ENCODE results near the gene JAK1. TPM values are rescaled to one million over a fixed set of nuclear protein-coding genes. Genes with fewer than 3 reads are reported as not detected.

The JAK1 gene
- polyA plus RNA-seq, 1 donor from 2014 or later, result 26.8 TPM

GRCh38 chr1:64986903-64987871 lies 20.8 kb upstream of the JAK1 start:
- Histone ChIP-seq H3K9ac (ENCODE audit: low read length) (no peak overlapping the region), H3K27ac (ENCODE audit: low read length) (no peak overlapping the region), H3K79me2 (replicated peaks; ENCODE audit: insufficient read depth, low read length) (no peaks in the 10 kb centered on the region), H2AFZ (ENCODE audit: low read depth, low read length) (no peak overlapping the region), H3K27me3 (ENCODE audit: insufficient read depth, low read depth, low read length) (no peaks in the 10 kb centered on the region), H4K20me1 (ENCODE audit: insufficient read depth) (no peaks in the 10 kb centered on the region), H3F3A (ENCODE audit: insufficient read depth, low read length, poor library complexity, severe bottlenecking) (no peaks in the 10 kb centered on the region), H3K36me3 (ENCODE audit: insufficient read depth, low read length) (no peaks in the 10 kb centered on the region), H3K9me2 (ENCODE audit: insufficient read depth, low read length) (no peaks in the 10 kb centered on the region), H3K9me3 (ENCODE audit: low read length) (no peaks in the 10 kb centered on the region), H3K4me2 (ENCODE audit: low read length) (no peak overlapping the region), H3K4me3 (ENCODE audit: low read length) (no peak overlapping the region)
- TF ChIP-seq SMC3 (conservative IDR thresholded peaks at IDR 0.05; ENCODE audit: poor library complexity) (no peak), EZH2 (IDR thresholded peaks at IDR 0.05; ENCODE audit: borderline replicate concordance, insufficient read depth, low read length, poor library complexity, severe bottlenecking) (no peak), RAD21 (conservative IDR thresholded peaks at IDR 0.05) (no peak), TAF1 (IDR thresholded peaks at IDR 0.05; ENCODE audit: low read depth) (no peak), REST (IDR thresholded peaks at IDR 0.05; ENCODE audit: borderline replicate concordance) (no peak), EP300 (conservative IDR thresholded peaks at IDR 0.05; ENCODE audit: poor library complexity, severe bottlenecking) (no peak), POLR2AphosphoS5 (IDR thresholded peaks at IDR 0.05) (no peak), MXI1 (conservative IDR thresholded peaks at IDR 0.05; ENCODE audit: poor library complexity, severe bottlenecking) (no peak), CTCF (IDR thresholded peaks at IDR 0.05; ENCODE audit: poor library complexity, severe bottlenecking) (no peak)

- no peaks in the 10 kb centered on the region for H3K9me3 ChIP-seq (ENCODE audit: low read length)
- H3K4me3 ChIP-seq (ENCODE audit: low read length), result no peak overlapping the region
- H3K9me2 ChIP-seq (ENCODE audit: insufficient read depth, low read length), result no peaks in the 10 kb centered on the region
- no peak overlapping the region for H3K27ac ChIP-seq (ENCODE audit: low read length)
- no peak for TF ChIP-seq TAF1 (IDR thresholded peaks at IDR 0.05; ENCODE audit: low read depth)
- no peak for TF ChIP-seq EZH2 (IDR thresholded peaks at IDR 0.05; ENCODE audit: borderline replicate concordance, insufficient read depth, low read length, poor library complexity, severe bottlenecking)
- TF ChIP-seq MXI1 (conservative IDR thresholded peaks at IDR 0.05; ENCODE audit: poor library complexity, severe bottlenecking), result no peak
- no peak for TF ChIP-seq CTCF (IDR thresholded peaks at IDR 0.05; ENCODE audit: poor library complexity, severe bottlenecking)
- no peak overlapping the region for H3K4me2 ChIP-seq (ENCODE audit: low read length)
- no peak overlapping the region for H3K9ac ChIP-seq (ENCODE audit: low read length)
- H3K36me3 ChIP-seq (ENCODE audit: insufficient read depth, low read length), result no peaks in the 10 kb centered on the region
- no peaks in the 10 kb centered on the region for H3F3A ChIP-seq (ENCODE audit: insufficient read depth, low read length, poor library complexity, severe bottlenecking)
- H2AFZ ChIP-seq (ENCODE audit: low read depth, low read length), result no peak overlapping the region
- no peaks in the 10 kb centered on the region for H3K27me3 ChIP-seq (ENCODE audit: insufficient read depth, low read depth, low read length)
- no peaks in the 10 kb centered on the region for H3K79me2 ChIP-seq (replicated peaks; ENCODE audit: insufficient read depth, low read length)
- no peaks in the 10 kb centered on the region for H4K20me1 ChIP-seq (ENCODE audit: insufficient read depth)
Measured at GRCh38 chr1:64984737-64985136, 18.4 kb upstream of the JAK1 start.
